Activated naive CD8-positive, alpha-beta T cell (primary cell): ENCODE data around the gene HJURP.

Source experiments
- H3K27ac Mint-ChIP-seq: one replicate; pipeline ENCODE4 v1.8.0; 2021; ENCODE audit warnings: mixed read lengths
- H3K27me3 Mint-ChIP-seq: one replicate; pipeline ENCODE4 v1.8.0; 2021; ENCODE audit warnings: mixed read lengths
- H3K36me3 Mint-ChIP-seq: one replicate; pipeline ENCODE4 v1.8.0; 2021; ENCODE audit warnings: mixed read lengths
- H3K4me1 Mint-ChIP-seq: one replicate; pipeline ENCODE4 v1.8.0; 2021; ENCODE audit warnings: low read depth, mixed read lengths
- H3K4me3 Mint-ChIP-seq: one replicate; pipeline ENCODE4 v1.8.0; 2021; ENCODE audit warnings: mild to moderate bottlenecking, mixed read lengths
- H3K9me3 Mint-ChIP-seq: one replicate; pipeline ENCODE4 v1.8.0; 2021; ENCODE audit warnings: low read depth, mixed read lengths

HJURP gene

DNA sequence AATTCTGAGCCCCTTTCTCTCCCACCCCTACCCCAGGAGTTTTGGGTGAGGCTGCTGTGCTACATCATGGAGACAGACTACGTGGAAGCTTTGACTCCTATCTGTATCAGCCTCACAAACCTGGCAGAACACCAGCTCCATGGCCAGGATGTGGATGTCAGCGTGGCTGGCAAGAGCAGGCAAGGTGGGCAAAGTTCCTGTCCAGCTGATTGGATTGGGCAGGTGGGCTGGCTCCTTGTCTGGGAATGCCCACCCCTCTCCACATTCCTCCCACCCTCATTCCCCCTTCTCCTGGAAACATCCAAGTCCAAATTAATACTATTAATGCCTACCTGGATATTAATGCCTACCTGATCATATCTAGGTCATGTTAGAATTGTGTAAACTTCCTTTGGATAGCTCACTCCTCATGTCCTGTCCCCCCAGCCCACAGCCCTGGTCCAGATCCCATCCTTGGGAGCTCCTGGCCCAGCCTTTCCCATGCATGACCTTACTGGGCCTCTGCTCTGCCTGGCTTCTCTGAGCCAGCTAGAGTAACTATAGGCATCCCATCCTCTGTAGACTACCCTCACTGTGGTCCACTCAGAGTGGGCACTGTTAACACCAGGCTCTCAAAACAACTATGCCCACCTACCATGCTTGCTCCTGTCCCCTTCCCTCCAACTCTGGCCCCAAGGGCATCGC lies 52.1 kb downstream of the HJURP start:
- no peaks in the 10 kb centered on the region for H3K4me1 Mint-ChIP-seq
- H3K36me3 Mint-ChIP-seq: no peaks in the 10 kb centered on the region
- no peak overlapping the region for H3K27ac Mint-ChIP-seq
- no peak overlapping the region for H3K4me3 Mint-ChIP-seq
- H3K9me3 Mint-ChIP-seq: no peaks in the 10 kb centered on the region
- H3K27me3 Mint-ChIP-seq: peaks cover 6% of the 10 kb centered on the region

GRCh38 chr2:233801357-233802131 lies 52.8 kb downstream of the HJURP start:
- H3K9me3 Mint-ChIP-seq: no peaks in the 10 kb centered on the region
- no peaks in the 10 kb centered on the region for H3K36me3 Mint-ChIP-seq
- H3K27ac Mint-ChIP-seq: no peak overlapping the region
- H3K4me1 Mint-ChIP-seq: no peaks in the 10 kb centered on the region
- no peak overlapping the region for H3K4me3 Mint-ChIP-seq
- peaks cover 6% of the 10 kb centered on the region for H3K27me3 Mint-ChIP-seq

GRCh38 chr2:233800208-233800607 lies 54.1 kb downstream of the HJURP start:
- no peak overlapping the region for H3K4me3 Mint-ChIP-seq
- no peak overlapping the region for H3K27ac Mint-ChIP-seq
- no peaks in the 10 kb centered on the region for H3K4me1 Mint-ChIP-seq
- no peaks in the 10 kb centered on the region for H3K36me3 Mint-ChIP-seq
- H3K27me3 Mint-ChIP-seq: peaks cover 6% of the 10 kb centered on the region
- no peaks in the 10 kb centered on the region for H3K9me3 Mint-ChIP-seq

GRCh38 chr2:233799716-233800115 lies 54.6 kb downstream of the HJURP start:
- H3K27me3 Mint-ChIP-seq: peaks cover 6% of the 10 kb centered on the region
- H3K9me3 Mint-ChIP-seq: no peaks in the 10 kb centered on the region
- no peaks in the 10 kb centered on the region for H3K36me3 Mint-ChIP-seq
- H3K4me3 Mint-ChIP-seq: no peak overlapping the region
- no peaks in the 10 kb centered on the region for H3K4me1 Mint-ChIP-seq
- no peak overlapping the region for H3K27ac Mint-ChIP-seq

- H3K27ac Mint-ChIP-seq: no peak overlapping the region
- no peaks in the 10 kb centered on the region for H3K36me3 Mint-ChIP-seq
- H3K27me3 Mint-ChIP-seq: peaks cover 3% of the 10 kb centered on the region
- H3K4me3 Mint-ChIP-seq: no peak overlapping the region
- no peaks in the 10 kb centered on the region for H3K9me3 Mint-ChIP-seq
- no peaks in the 10 kb centered on the region for H3K4me1 Mint-ChIP-seq
These were observed 55.2 kb downstream of the HJURP start for GRCh38 chr2:233799087-233799665.

- Mint-ChIP-seq H3K4me3 (no peak overlapping the region), H3K27ac (no peak overlapping the region), H3K4me1 (no peaks in the 10 kb centered on the region), H3K9me3 (no peaks in the 10 kb centered on the region), H3K27me3 (peaks cover 3% of the 10 kb centered on the region), H3K36me3 (no peaks in the 10 kb centered on the region)
These were observed 55.8 kb downstream of the HJURP start for GRCh38 chr2:233798335-233799086.

DNA sequence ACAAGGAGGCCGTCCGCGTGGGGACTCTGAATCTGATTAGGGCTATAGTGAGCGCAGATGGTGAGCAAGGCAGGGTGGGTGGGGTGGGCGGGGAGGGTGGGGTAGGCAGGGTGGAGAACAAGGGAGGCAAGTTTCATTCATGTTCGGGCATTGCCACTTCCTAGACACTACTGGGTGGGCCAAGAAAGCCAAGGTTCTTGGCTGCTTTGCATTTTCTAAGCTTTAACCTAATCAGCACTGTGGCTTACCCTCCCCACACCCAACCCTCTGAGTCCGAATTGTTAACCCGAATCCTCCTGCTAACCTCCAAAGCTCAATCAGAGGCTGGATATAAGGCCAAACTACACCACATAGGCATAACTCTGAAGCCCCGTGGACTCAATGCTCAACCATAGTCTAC lies 58.1 kb downstream of the HJURP start:
- Mint-ChIP-seq H3K27ac (no peak overlapping the region), H3K4me3 (no peak overlapping the region), H3K4me1 (no peaks in the 10 kb centered on the region), H3K27me3 (no peaks in the 10 kb centered on the region), H3K36me3 (no peaks in the 10 kb centered on the region), H3K9me3 (no peaks in the 10 kb centered on the region)

- H3K4me1 Mint-ChIP-seq: no peaks in the 10 kb centered on the region
- no peaks in the 10 kb centered on the region for H3K9me3 Mint-ChIP-seq
- no peaks in the 10 kb centered on the region for H3K36me3 Mint-ChIP-seq
- no peak overlapping the region for H3K4me3 Mint-ChIP-seq
- no peak overlapping the region for H3K27ac Mint-ChIP-seq
- no peaks in the 10 kb centered on the region for H3K27me3 Mint-ChIP-seq
These were observed 58.6 kb downstream of the HJURP start for GRCh38 chr2:233795735-233796171.

- H3K27me3 Mint-ChIP-seq: no peaks in the 10 kb centered on the region
- no peaks in the 10 kb centered on the region for H3K36me3 Mint-ChIP-seq
- no peaks in the 10 kb centered on the region for H3K9me3 Mint-ChIP-seq
- no peak overlapping the region for H3K27ac Mint-ChIP-seq
- H3K4me1 Mint-ChIP-seq: no peaks in the 10 kb centered on the region
- no peak overlapping the region for H3K4me3 Mint-ChIP-seq
These were observed 60.1 kb downstream of the HJURP start for GRCh38 chr2:233794128-233794658.

GRCh38 chr2:233793465-233794127 lies 60.7 kb downstream of the HJURP start:
- no peaks in the 10 kb centered on the region for H3K36me3 Mint-ChIP-seq
- H3K27ac Mint-ChIP-seq: no peak overlapping the region
- H3K9me3 Mint-ChIP-seq: no peaks in the 10 kb centered on the region

GRCh38 chr2:233792720-233793119 lies 61.6 kb downstream of the HJURP start:
- H3K4me3 Mint-ChIP-seq: no peak overlapping the region
- no peak overlapping the region for H3K27ac Mint-ChIP-seq
- peaks cover 4% of the 10 kb centered on the region for H3K27me3 Mint-ChIP-seq
- no peaks in the 10 kb centered on the region for H3K36me3 Mint-ChIP-seq
- H3K4me1 Mint-ChIP-seq: no peaks in the 10 kb centered on the region
- H3K9me3 Mint-ChIP-seq: no peaks in the 10 kb centered on the region

More at GRCh38 chr2:233793465-233794127, 60.7 kb downstream of the HJURP start:
- H3K27me3 Mint-ChIP-seq: peaks cover 4% of the 10 kb centered on the region
- H3K4me3 Mint-ChIP-seq: no peak overlapping the region
- H3K4me1 Mint-ChIP-seq: no peaks in the 10 kb centered on the region

DNA sequence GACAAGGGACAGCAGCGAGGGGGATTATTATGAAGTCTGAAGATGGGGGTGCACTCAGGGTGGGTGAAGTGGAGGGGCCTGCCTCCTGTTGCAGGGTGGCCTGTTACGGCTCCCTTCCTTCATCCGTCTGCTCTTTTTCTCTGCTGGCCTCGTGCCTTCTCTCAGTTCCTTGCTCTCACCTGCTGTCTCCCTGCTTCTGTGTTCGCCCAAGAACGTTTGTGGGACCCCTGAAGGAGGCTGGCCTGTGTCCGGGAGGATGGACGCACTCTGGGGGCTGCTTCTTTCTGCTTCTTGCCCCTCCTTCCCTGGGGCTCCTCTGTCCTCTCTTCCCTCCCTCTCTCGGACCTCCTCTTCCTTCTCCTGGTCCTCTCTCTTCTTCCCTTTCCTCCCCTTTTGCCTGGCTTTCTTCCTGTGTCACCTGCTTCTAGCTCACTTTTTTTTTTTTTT lies 62.4 kb downstream of the HJURP start:
- no peak overlapping the region for H3K27ac Mint-ChIP-seq
- H3K36me3 Mint-ChIP-seq: no peaks in the 10 kb centered on the region
- H3K9me3 Mint-ChIP-seq: no peaks in the 10 kb centered on the region
- no peak overlapping the region for H3K4me3 Mint-ChIP-seq
- H3K4me1 Mint-ChIP-seq: no peaks in the 10 kb centered on the region
- H3K27me3 Mint-ChIP-seq: peaks cover 4% of the 10 kb centered on the region

GRCh38 chr2:233791151-233791882 lies 63.0 kb downstream of the HJURP start:
- Mint-ChIP-seq H3K9me3 (no peaks in the 10 kb centered on the region), H3K4me3 (no peak overlapping the region), H3K36me3 (no peaks in the 10 kb centered on the region), H3K4me1 (no peaks in the 10 kb centered on the region), H3K27me3 (peaks cover 4% of the 10 kb centered on the region), H3K27ac (no peak overlapping the region)

GRCh38 chr2:233789554-233789953 lies 64.8 kb downstream of the HJURP start:
- Mint-ChIP-seq H3K4me3 (no peak overlapping the region), H3K27ac (no peak overlapping the region), H3K9me3 (no peaks in the 10 kb centered on the region), H3K4me1 (no peaks in the 10 kb centered on the region), H3K36me3 (no peaks in the 10 kb centered on the region), H3K27me3 (peaks cover 5% of the 10 kb centered on the region)
